Measurements from ENCODE around the gene LHX1.

LHX1 gene

GRCh38 chr17:36901506-36901905 is 35.8 kb upstream of the LHX1 start:
- Histone ChIP-seq H3K9me3 (ENCODE audit: control insufficient read depth, insufficient read depth, low read depth, low read length) (no peaks in the 10 kb centered on the region), H3K4me3 (ENCODE audit: low read depth, low read length) (no peak overlapping the region), H3K9ac (ENCODE audit: low read length) (peak overlapping the region; percentile 24), H3K27ac (ENCODE audit: low read depth, low read length) (no peak overlapping the region), H3K36me3 (ENCODE audit: control insufficient read depth, insufficient read depth, low read length) (no peaks in the 10 kb centered on the region), H3K27me3 (ENCODE audit: control insufficient read depth, insufficient read depth, low read length) (no peaks in the 10 kb centered on the region), H3K4me1 (ENCODE audit: control insufficient read depth, insufficient read depth, low read length) (peaks cover 20% of the 10 kb centered on the region; the same call in 1 of the 2 replicates)

- H3K27ac ChIP-seq (ENCODE audit: low read depth, low read length): no peak overlapping the region
- no peaks in the 10 kb centered on the region for H3K9me3 ChIP-seq (ENCODE audit: control insufficient read depth, insufficient read depth, low read depth, low read length)
- no peak overlapping the region for H3K9ac ChIP-seq (ENCODE audit: low read length)
- H3K36me3 ChIP-seq (ENCODE audit: control insufficient read depth, insufficient read depth, low read length): no peaks in the 10 kb centered on the region
- H3K4me3 ChIP-seq (ENCODE audit: low read depth, low read length): no peak overlapping the region
- peaks cover 16% of the 10 kb centered on the region; the same call in 1 of the 2 replicates for H3K27me3 ChIP-seq (ENCODE audit: control insufficient read depth, insufficient read depth, low read length)
- no peaks in the 10 kb centered on the region for H3K4me1 ChIP-seq (ENCODE audit: control insufficient read depth, insufficient read depth, low read length)
Measured at GRCh38 chr17:36907407-36907806, 29.9 kb upstream of the LHX1 start.

- H3K27me3 ChIP-seq (ENCODE audit: control insufficient read depth, insufficient read depth, low read length): peaks cover 16% of the 10 kb centered on the region; the same call in 1 of the 2 replicates
Measured at GRCh38 chr17:36910513-36910912, 26.8 kb upstream of the LHX1 start.

GRCh38 chr17:36911001-36911400 is 26.3 kb upstream of the LHX1 start:
- Histone ChIP-seq H3K9me3 (ENCODE audit: control insufficient read depth, insufficient read depth, low read depth, low read length) (no peaks in the 10 kb centered on the region), H3K27me3 (ENCODE audit: control insufficient read depth, insufficient read depth, low read length) (peaks cover 16% of the 10 kb centered on the region; the same call in 1 of the 2 replicates), H3K27ac (ENCODE audit: low read depth, low read length) (no peak overlapping the region), H3K4me1 (ENCODE audit: control insufficient read depth, insufficient read depth, low read length) (no peaks in the 10 kb centered on the region), H3K4me3 (ENCODE audit: low read depth, low read length) (no peak overlapping the region), H3K9ac (ENCODE audit: low read length) (no peak overlapping the region), H3K36me3 (ENCODE audit: control insufficient read depth, insufficient read depth, low read length) (no peaks in the 10 kb centered on the region)

More at GRCh38 chr17:36910513-36910912, 26.8 kb upstream of the LHX1 start:
- no peak overlapping the region for H3K4me3 ChIP-seq (ENCODE audit: low read depth, low read length)
- H3K27ac ChIP-seq (ENCODE audit: low read depth, low read length): no peak overlapping the region
- H3K9me3 ChIP-seq (ENCODE audit: control insufficient read depth, insufficient read depth, low read depth, low read length): no peaks in the 10 kb centered on the region
- no peak overlapping the region for H3K9ac ChIP-seq (ENCODE audit: low read length)
- no peaks in the 10 kb centered on the region for H3K36me3 ChIP-seq (ENCODE audit: control insufficient read depth, insufficient read depth, low read length)
- H3K4me1 ChIP-seq (ENCODE audit: control insufficient read depth, insufficient read depth, low read length): no peaks in the 10 kb centered on the region

GRCh38 chr17:36913132-36913531 is 24.1 kb upstream of the LHX1 start:
- H3K27me3 ChIP-seq (ENCODE audit: control insufficient read depth, insufficient read depth, low read length): peaks cover 16% of the 10 kb centered on the region; the same call in 1 of the 2 replicates

GRCh38 chr17:36918211-36918691 is 19.0 kb upstream of the LHX1 start:
- Histone ChIP-seq H3K27me3 (ENCODE audit: control insufficient read depth, insufficient read depth, low read length) (no peaks in the 10 kb centered on the region), H3K9ac (ENCODE audit: low read length) (peak overlapping the region; percentile 6), H3K4me1 (ENCODE audit: control insufficient read depth, insufficient read depth, low read length) (peaks cover 55% of the 10 kb centered on the region), H3K36me3 (ENCODE audit: control insufficient read depth, insufficient read depth, low read length) (no peaks in the 10 kb centered on the region), H3K27ac (ENCODE audit: low read depth, low read length) (no peak overlapping the region), H3K4me3 (ENCODE audit: low read depth, low read length) (no peak overlapping the region), H3K9me3 (ENCODE audit: control insufficient read depth, insufficient read depth, low read depth, low read length) (no peaks in the 10 kb centered on the region)

More at GRCh38 chr17:36913132-36913531, 24.1 kb upstream of the LHX1 start:
- no peak overlapping the region for H3K27ac ChIP-seq (ENCODE audit: low read depth, low read length)
- no peaks in the 10 kb centered on the region for H3K9me3 ChIP-seq (ENCODE audit: control insufficient read depth, insufficient read depth, low read depth, low read length)
- H3K36me3 ChIP-seq (ENCODE audit: control insufficient read depth, insufficient read depth, low read length): no peaks in the 10 kb centered on the region
- peaks cover 4% of the 10 kb centered on the region for H3K4me1 ChIP-seq (ENCODE audit: control insufficient read depth, insufficient read depth, low read length)
- H3K9ac ChIP-seq (ENCODE audit: low read length): no peak overlapping the region
- no peak overlapping the region for H3K4me3 ChIP-seq (ENCODE audit: low read depth, low read length)

- no peaks in the 10 kb centered on the region for H3K36me3 ChIP-seq (ENCODE audit: control insufficient read depth, insufficient read depth, low read length)
- H3K27me3 ChIP-seq (ENCODE audit: control insufficient read depth, insufficient read depth, low read length): no peaks in the 10 kb centered on the region
- H3K27ac ChIP-seq (ENCODE audit: low read depth, low read length): no peak overlapping the region
- peaks cover 60% of the 10 kb centered on the region for H3K4me1 ChIP-seq (ENCODE audit: control insufficient read depth, insufficient read depth, low read length)
- H3K9ac ChIP-seq (ENCODE audit: low read length): no peak overlapping the region
- no peaks in the 10 kb centered on the region for H3K9me3 ChIP-seq (ENCODE audit: control insufficient read depth, insufficient read depth, low read depth, low read length)
- peak overlapping the region; percentile 31; the same call in 1 of the 2 replicates for H3K4me3 ChIP-seq (ENCODE audit: low read depth, low read length)
Measured at GRCh38 chr17:36919407-36919968, 17.8 kb upstream of the LHX1 start.

- Histone ChIP-seq H3K4me3 (ENCODE audit: low read depth, low read length) (peak overlapping the region; percentile 31), H3K27me3 (ENCODE audit: control insufficient read depth, insufficient read depth, low read length) (peaks cover 1% of the 10 kb centered on the region; the same call in 1 of the 2 replicates), H3K36me3 (ENCODE audit: control insufficient read depth, insufficient read depth, low read length) (no peaks in the 10 kb centered on the region), H3K4me1 (ENCODE audit: control insufficient read depth, insufficient read depth, low read length) (peaks cover 60% of the 10 kb centered on the region), H3K27ac (ENCODE audit: low read depth, low read length) (no peak overlapping the region), H3K9ac (ENCODE audit: low read length) (peak overlapping the region; percentile 12), H3K9me3 (ENCODE audit: control insufficient read depth, insufficient read depth, low read depth, low read length) (no peaks in the 10 kb centered on the region)
Measured at GRCh38 chr17:36920032-36921005, 17.0 kb upstream of the LHX1 start.

GRCh38 chr17:36921095-36921851 is 16.0 kb upstream of the LHX1 start:
- Histone ChIP-seq H3K27me3 (ENCODE audit: control insufficient read depth, insufficient read depth, low read length) (peaks cover 3% of the 10 kb centered on the region; the same call in 1 of the 2 replicates), H3K27ac (ENCODE audit: low read depth, low read length) (peak overlapping the region; percentile 27; the same call in 1 of the 2 replicates), H3K9me3 (ENCODE audit: control insufficient read depth, insufficient read depth, low read depth, low read length) (no peaks in the 10 kb centered on the region), H3K36me3 (ENCODE audit: control insufficient read depth, insufficient read depth, low read length) (no peaks in the 10 kb centered on the region), H3K4me1 (ENCODE audit: control insufficient read depth, insufficient read depth, low read length) (peaks cover 63% of the 10 kb centered on the region), H3K9ac (ENCODE audit: low read length) (peak overlapping the region; percentile 41), H3K4me3 (ENCODE audit: low read depth, low read length) (peak overlapping the region; percentile 16)

GRCh38 chr17:36922175-36922574 is 15.1 kb upstream of the LHX1 start:
- Histone ChIP-seq H3K4me1 (ENCODE audit: control insufficient read depth, insufficient read depth, low read length) (peaks cover 66% of the 10 kb centered on the region), H3K27me3 (ENCODE audit: control insufficient read depth, insufficient read depth, low read length) (peaks cover 3% of the 10 kb centered on the region; the same call in 1 of the 2 replicates), H3K4me3 (ENCODE audit: low read depth, low read length) (no peak overlapping the region), H3K36me3 (ENCODE audit: control insufficient read depth, insufficient read depth, low read length) (no peaks in the 10 kb centered on the region), H3K27ac (ENCODE audit: low read depth, low read length) (no peak overlapping the region), H3K9me3 (ENCODE audit: control insufficient read depth, insufficient read depth, low read depth, low read length) (no peaks in the 10 kb centered on the region), H3K9ac (ENCODE audit: low read length) (no peak overlapping the region)

All from HUES6 (cell line).